ENCODE results near the gene UCK2. TPM values are rescaled to one million over a fixed set of nuclear protein-coding genes. Genes with fewer than 3 reads are reported as not detected.

The UCK2 gene
- total RNA-seq, 1 donor from 2014 or later, result 6.2 TPM

DNA sequence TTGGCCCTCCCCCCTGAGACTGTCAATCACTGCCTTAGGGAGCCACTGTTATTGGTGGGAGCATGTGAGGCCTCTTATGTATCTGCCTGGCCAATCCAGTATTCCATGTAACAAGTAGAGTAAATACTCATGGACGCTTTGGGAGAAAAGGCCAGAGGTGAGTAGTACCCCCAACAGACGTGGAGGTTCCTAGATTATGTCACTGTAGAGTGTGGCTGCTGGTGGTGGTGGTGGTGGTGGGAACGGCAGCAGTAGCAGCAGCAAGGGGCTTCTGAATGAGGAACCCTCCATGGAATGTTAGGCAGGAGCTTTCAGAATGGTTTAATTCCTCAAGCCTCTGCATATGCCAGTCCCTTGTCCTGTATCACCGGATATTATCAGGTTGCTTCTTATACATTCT, 118.5 kb downstream of the UCK2 start:
- no peak for DNase-seq
- no peak for ATAC-seq (ENCODE audit: poor library complexity)
- intact Hi-C loops (cut with DNase I), result no loop called here

DNA sequence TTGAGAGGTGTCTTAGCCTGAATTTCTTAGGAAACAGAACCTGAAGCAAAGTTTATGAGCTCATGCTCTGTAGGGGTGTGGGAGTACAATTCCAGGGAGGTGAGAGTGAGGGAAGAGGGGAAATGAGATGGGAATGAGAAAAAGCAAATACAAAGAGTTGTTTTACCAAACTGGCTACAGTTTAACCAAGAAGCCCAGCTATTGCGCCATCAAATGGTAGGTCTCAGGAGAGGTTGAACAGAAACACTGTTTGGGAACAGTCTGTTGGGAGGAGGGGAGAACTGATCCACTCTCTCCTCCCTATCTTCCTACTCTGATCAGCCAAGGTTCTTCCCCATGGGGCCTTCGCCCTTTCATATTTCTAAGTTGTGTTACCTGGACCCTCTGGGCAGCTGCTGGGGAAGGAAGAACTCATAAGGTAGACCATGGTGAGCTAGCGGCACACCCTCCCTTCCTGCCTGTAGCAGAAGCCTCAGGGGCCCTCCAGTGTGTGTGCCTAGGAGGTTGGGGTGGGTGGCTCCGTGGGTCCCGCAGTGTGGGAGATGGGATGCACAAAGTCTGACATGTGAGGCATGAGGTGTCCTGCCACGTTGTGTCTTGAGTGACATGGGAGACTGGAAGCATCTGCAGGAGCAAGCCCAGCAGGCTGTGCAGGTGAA, 120.5 kb downstream of the UCK2 start:
- ATAC-seq (ENCODE audit: poor library complexity) (no peak), DNase-seq (no peak)
- intact Hi-C loops (cut with DNase I), result no loop called here

DNA sequence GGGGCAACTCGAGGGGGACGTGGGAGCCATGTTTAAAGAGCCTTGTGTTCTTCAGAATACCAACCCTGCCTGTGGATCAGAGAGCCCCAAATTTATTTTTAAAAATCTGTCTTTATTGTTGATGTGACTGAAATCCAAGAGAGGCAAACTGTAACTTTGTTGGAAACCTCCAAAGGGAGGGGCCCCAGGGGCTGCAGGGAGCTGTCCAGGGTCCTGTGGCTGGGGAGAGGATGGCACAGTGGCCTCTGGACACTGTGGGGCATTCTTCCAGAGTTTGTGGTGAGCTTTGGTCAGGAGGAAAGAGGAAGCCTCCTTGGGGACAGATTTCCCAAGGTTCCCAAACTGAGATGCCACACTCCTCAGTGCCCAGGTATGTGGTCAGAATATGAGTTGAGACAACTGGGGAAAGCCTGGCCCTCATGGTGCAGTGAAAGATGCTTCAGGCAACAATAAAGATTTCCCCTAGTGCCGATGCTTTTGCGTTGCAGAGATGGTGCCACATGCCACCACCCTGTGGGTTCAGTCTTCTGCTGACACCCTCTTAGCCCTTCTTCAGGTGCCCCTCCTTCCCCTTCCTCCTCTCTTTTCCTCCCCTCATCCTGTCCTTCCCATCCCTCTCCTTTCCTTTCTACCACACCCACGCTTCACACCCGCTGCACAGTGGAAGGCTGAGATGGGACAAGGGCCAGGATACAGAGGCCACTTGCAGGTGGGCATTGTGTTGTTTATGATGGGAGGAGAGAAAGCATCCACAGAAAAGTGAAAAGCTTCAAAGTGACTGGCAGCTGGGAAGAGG, 122.1 kb downstream of the UCK2 start:
- DNase-seq, result no peak
- ATAC-seq (ENCODE audit: poor library complexity), result no peak
- intact Hi-C loops (cut with DNase I), result no loop called here

GRCh38 chr1:165954940-165955339, 127.5 kb downstream of the UCK2 start:
- no peak for DNase-seq
- intact Hi-C loops (cut with DNase I), result no loop called here
- ATAC-seq (ENCODE audit: poor library complexity), result no peak

GRCh38 chr1:165958306-165958705, 130.9 kb downstream of the UCK2 start:
- ATAC-seq (ENCODE audit: poor library complexity) (no peak), DNase-seq (no peak)
- intact Hi-C loops (cut with DNase I), result no loop called here

- intact Hi-C loops (cut with DNase I), result no loop called here
- ATAC-seq (ENCODE audit: poor library complexity) (no peak), DNase-seq (no peak)
Observed at GRCh38 chr1:165960136-165960535, 132.7 kb downstream of the UCK2 start.

- intact Hi-C loops (cut with DNase I), result no loop called here
- ATAC-seq (ENCODE audit: poor library complexity) (no peak), DNase-seq (no peak)
Observed at GRCh38 chr1:165960881-165961280, 133.5 kb downstream of the UCK2 start.

Other genes starting within 250 kb of the UCK2 start
- 601 TPM for gene MGST3, start 196.4 kb upstream of the UCK2 start, total RNA-seq
- gene ALDH9A1, start 129.1 kb upstream of the UCK2 start, total RNA-seq, result 54.7 TPM
- gene TMCO1, start 58.7 kb upstream of the UCK2 start, total RNA-seq, result 40.9 TPM

Data from Right ventricle myocardium superior (tissue), 1 donor.